GM19099 (cell line): ENCODE measurements around the gene BLMH.

Source experiments
- POLR2A ChIP-seq: IDR thresholded peaks from 3 replicates; pipeline ENCODE4 v1.6.1; 2011; ENCODE audit warnings: low read depth; ENCODE audit not compliant: insufficient read length; ENCODE audit errors: extremely low read depth

Gene BLMH

GRCh38 chr17:30241051-30241450 lies 50.7 kb downstream of the BLMH start:
- TF ChIP-seq POLR2A, result no peak

GRCh38 chr17:30240177-30240576 lies 51.6 kb downstream of the BLMH start:
- no peak for TF ChIP-seq POLR2A

- TF ChIP-seq POLR2A, result no peak
These were observed 52.7 kb downstream of the BLMH start for GRCh38 chr17:30239089-30239462.

- no peak for TF ChIP-seq POLR2A
These were observed 53.2 kb downstream of the BLMH start for GRCh38 chr17:30238387-30239088.

- no peak for TF ChIP-seq POLR2A
These were observed 53.8 kb downstream of the BLMH start for GRCh38 chr17:30238003-30238344.

- no peak for TF ChIP-seq POLR2A
These were observed 54.3 kb downstream of the BLMH start for GRCh38 chr17:30237296-30238002.

GRCh38 chr17:30236766-30237165 lies 55.0 kb downstream of the BLMH start:
- no peak for TF ChIP-seq POLR2A

- TF ChIP-seq POLR2A, result no peak
These were observed 55.5 kb downstream of the BLMH start for GRCh38 chr17:30236297-30236624.

- no peak for TF ChIP-seq POLR2A
These were observed 56.1 kb downstream of the BLMH start, which contains the start of gene SLC6A4 for GRCh38 chr17:30235386-30236296. TSS of gene SLC6A4 (minus strand) at chr17:30235697. CDS start at chr17:30221958, 13,739 bp downstream.

GRCh38 chr17:30234964-30235363 lies 56.8 kb downstream of the BLMH start:
- no peak for TF ChIP-seq POLR2A

GRCh38 chr17:30234296-30234695 lies 57.4 kb downstream of the BLMH start:
- TF ChIP-seq POLR2A, result no peak

- TF ChIP-seq POLR2A, result no peak
These were observed 58.8 kb downstream of the BLMH start for GRCh38 chr17:30232824-30233427.

GRCh38 chr17:30232015-30232823 lies 59.5 kb downstream of the BLMH start:
- no peak for TF ChIP-seq POLR2A

GRCh38 chr17:30230596-30231125 lies 61.1 kb downstream of the BLMH start:
- TF ChIP-seq POLR2A, result no peak
